GM12892 (cell line): Measurements from ENCODE around the gene APOL2.

Experiments
- POLR2A ChIP-seq: IDR thresholded peaks from 2 replicates; pipeline ENCODE4 v1.6.1; 2011; ENCODE audit warnings: low read depth, low read length, control low read depth
- TAF1 ChIP-seq: IDR thresholded peaks from 2 replicates; pipeline ENCODE4 v1.6.1; 2011; ENCODE audit warnings: low read depth, mild to moderate bottlenecking, control low read depth, low read length, borderline replicate concordance

DNA sequence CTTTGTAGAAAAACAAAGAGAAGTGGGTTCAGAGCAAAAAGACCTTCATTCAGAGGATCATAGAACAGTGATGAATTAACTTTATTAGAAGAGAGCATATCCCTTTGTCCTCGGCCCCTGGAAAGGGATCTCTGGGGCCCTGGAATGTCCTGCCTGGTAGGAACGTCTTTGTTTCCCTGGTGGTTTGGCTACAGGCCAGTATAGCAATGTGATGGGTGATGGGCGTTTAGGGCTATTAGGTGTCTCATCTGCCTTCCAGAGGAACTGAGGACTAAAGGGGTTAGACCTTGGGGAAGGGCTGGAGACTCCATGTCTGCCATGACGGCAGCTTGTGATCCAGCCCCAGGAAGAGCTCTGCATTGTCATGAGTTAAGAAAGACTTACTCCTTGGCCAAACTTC, 46.8 kb downstream of the APOL2 start:
- TF ChIP-seq POLR2A: no peak
- TF ChIP-seq TAF1: no peak
